GM12865 (cell line): ENCODE measurements around the gene IBSP.
A peak's percentile ranks its signal among the peaks of the same experiment; 100 is the strongest.

Experiments
- DNase-seq: peaks from one replicate; pipeline ENCODE4 v3.0.0; 2010; ENCODE audit warnings: low read depth
- H3K4me3 ChIP-seq: 2 replicates; pipeline ENCODE4 v1.5.1; 2011; ENCODE audit warnings: mild to moderate bottlenecking, low read depth, low read length, control low read depth
- CTCF ChIP-seq: IDR thresholded peaks from 2 replicates; pipeline ENCODE4 v1.5.1; 2011; ENCODE audit warnings: low read length, control low read depth, low read depth, inconsistent platforms; ENCODE audit not compliant: insufficient read depth; ENCODE audit errors: missing control alignments

Gene IBSP

GRCh38 chr4:87844452-87844851 lies 45.1 kb downstream of the IBSP start:
- no peak for DNase-seq

DNA sequence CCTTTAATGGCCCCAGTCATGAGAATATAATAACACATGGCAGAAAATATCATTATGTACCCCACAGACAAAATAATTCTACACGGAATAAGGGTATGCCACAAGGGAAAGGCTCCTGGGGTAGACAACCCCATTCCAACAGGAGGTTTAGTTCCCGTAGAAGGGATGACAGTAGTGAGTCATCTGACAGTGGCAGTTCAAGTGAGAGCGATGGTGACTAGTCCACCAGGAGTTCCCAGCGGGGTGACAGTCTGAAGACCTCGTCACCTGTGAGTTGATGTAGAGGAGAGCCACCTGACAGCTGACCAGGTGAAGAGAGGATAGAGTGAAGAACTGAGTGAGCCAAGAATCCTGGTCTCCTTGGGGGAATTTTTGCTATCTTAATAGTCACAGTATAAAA lies 46.9 kb downstream of the IBSP start:
- H3K4me3 ChIP-seq = no peak overlapping the region
- TF ChIP-seq CTCF = no peak

More at GRCh38 chr4:87844452-87844851, 45.1 kb downstream of the IBSP start:
- H3K4me3 ChIP-seq = no peak overlapping the region
- TF ChIP-seq CTCF = no peak

DNA sequence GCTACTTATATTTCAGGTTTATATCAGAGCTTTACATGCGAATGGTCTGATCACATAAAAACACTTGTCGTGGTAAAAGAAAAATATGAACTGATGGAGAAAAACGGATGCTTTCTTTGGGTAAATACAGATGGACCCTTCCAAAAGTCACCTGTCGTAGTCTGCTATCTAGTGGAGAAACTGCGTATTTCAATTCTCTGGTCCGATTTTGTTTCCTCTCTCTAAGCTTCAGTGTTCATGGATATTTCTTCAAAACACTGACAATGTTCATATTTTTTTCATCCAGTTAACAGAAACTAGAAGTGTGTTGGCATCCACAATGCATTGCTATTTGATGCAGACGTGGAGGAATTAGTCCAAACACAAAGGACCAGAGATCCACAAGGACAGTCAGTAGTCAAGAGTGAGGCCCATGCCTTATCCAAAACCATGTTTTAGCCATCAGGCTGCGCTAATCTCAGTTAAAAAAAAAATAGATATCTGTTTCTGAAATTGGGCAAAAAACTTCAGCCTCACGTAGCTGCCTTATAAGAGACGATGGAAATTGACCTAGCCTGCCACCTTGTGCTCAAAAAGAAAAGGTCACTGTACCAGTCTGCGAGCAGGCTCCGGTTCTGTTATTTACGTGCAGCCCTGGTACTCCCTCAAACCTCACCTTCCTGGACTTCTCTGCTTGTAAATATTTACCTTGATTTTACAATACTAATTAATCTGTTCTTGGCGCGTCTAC lies 49.4 kb downstream of the IBSP start:
- DNase-seq = peak; percentile 63
- no peak overlapping the region for H3K4me3 ChIP-seq
- peak; percentile 60 for TF ChIP-seq CTCF

More for the DNA sequence above, 46.9 kb downstream of the IBSP start:
- no peak for DNase-seq

- H3K4me3 ChIP-seq = no peak overlapping the region
- no peak for TF ChIP-seq CTCF
- DNase-seq = no peak
These were observed 50.3 kb downstream of the IBSP start for GRCh38 chr4:87849612-87850011.

- H3K4me3 ChIP-seq = no peak overlapping the region
- TF ChIP-seq CTCF = no peak
- DNase-seq = no peak
These were observed 52.0 kb downstream of the IBSP start for GRCh38 chr4:87851332-87851731.

- DNase-seq = no peak
- no peak for TF ChIP-seq CTCF
- no peak overlapping the region for H3K4me3 ChIP-seq
These were observed 52.6 kb downstream of the IBSP start for GRCh38 chr4:87851953-87852352.

- H3K4me3 ChIP-seq = no peak overlapping the region
- peak; percentile 32 for TF ChIP-seq CTCF
- peak; percentile 28 for DNase-seq
These were observed 53.8 kb downstream of the IBSP start for GRCh38 chr4:87853108-87853507.
